HEK293T (cell line): ENCODE data around the gene UBAP2.

ENCODE experiments used
- CTCF ChIA-PET: fragments of 350-600 bp; formaldehyde crosslinking; extraction: SDS; loops from one replicate; lab custom pipeline; 2021; ENCODE audit warnings: antibody characterized with exemption, inconsistent platforms; lab: Yijun Ruan, JAX
- POLR2A ChIA-PET: fragments of 350-600 bp; formaldehyde crosslinking; extraction: SDS; loops from one replicate; lab custom pipeline; 2020; ENCODE audit warnings: antibody characterized with exemption, inconsistent platforms; lab: Yijun Ruan, JAX
- DNase-seq: peaks from one replicate; pipeline ENCODE4 v3.0.0; 2012; ENCODE audit warnings: mixed read lengths; ENCODE audit errors: extremely low spot score
- ARNT ChIP-seq: fragments of 450-650 bp; IDR thresholded peaks from 2 replicates; pipeline ENCODE4 v1.6.1; 2017; ENCODE audit warnings: mild to moderate bottlenecking
- BHLHE40 ChIP-seq: fragments of 450-650 bp; IDR thresholded peaks from 2 replicates; pipeline ENCODE4 v1.6.1; 2016; ENCODE audit warnings: mild to moderate bottlenecking, moderate library complexity, borderline replicate concordance
- CTBP1 ChIP-seq: fragments of 450-650 bp; IDR thresholded peaks from 2 replicates; pipeline ENCODE4 v1.6.1; 2016; ENCODE audit warnings: borderline replicate concordance
- ELF4 ChIP-seq: fragments of 450-650 bp; IDR thresholded peaks from 2 replicates; pipeline ENCODE4 v1.6.1; 2017; ENCODE audit warnings: antibody characterized with exemption
- FOXA1 ChIP-seq: fragments of 450-650 bp; IDR thresholded peaks from 2 replicates; pipeline ENCODE4 v1.6.1; 2016; ENCODE audit warnings: mild to moderate bottlenecking
- FOXK2 ChIP-seq: fragments of 450-650 bp; IDR thresholded peaks from 2 replicates; pipeline ENCODE4 v1.6.1; 2016; ENCODE audit warnings: mild to moderate bottlenecking
- FOXM1 ChIP-seq: fragments of 450-650 bp; IDR thresholded peaks from 2 replicates; pipeline ENCODE4 v1.6.1; 2017; ENCODE audit warnings: mild to moderate bottlenecking, borderline replicate concordance
- HDGF ChIP-seq: fragments of 450-650 bp; IDR thresholded peaks from 2 replicates; pipeline ENCODE4 v1.6.1; 2017; ENCODE audit warnings: antibody characterized with exemption, borderline replicate concordance
- L3MBTL2 ChIP-seq: fragments of 450-650 bp; conservative IDR thresholded peaks from 2 replicates; pipeline ENCODE4 v1.6.1; 2016; ENCODE audit warnings: mild to moderate bottlenecking
- LEF1 ChIP-seq: fragments of 450-650 bp; IDR thresholded peaks from 2 replicates; pipeline ENCODE4 v1.6.1; 2017; ENCODE audit warnings: mild to moderate bottlenecking, borderline replicate concordance
- NFRKB ChIP-seq: fragments of 450-650 bp; IDR thresholded peaks from 2 replicates; pipeline ENCODE4 v1.6.1; 2016; ENCODE audit warnings: mild to moderate bottlenecking, moderate library complexity
- SP1 ChIP-seq: fragments of 450-650 bp; IDR thresholded peaks from 2 replicates; pipeline ENCODE4 v1.6.1; 2017
- SUZ12 ChIP-seq: fragments of 450-650 bp; IDR thresholded peaks from 2 replicates; pipeline ENCODE4 v1.6.1; 2016; ENCODE audit warnings: mild to moderate bottlenecking
- TARDBP ChIP-seq: fragments of 450-650 bp; IDR thresholded peaks from 2 replicates; pipeline ENCODE4 v1.6.1; 2016
- ZNF384 ChIP-seq: fragments of 450-650 bp; IDR thresholded peaks from 2 replicates; pipeline ENCODE4 v1.6.1; 2016
- TF ChIP-seq, protein P1 (sequence below): fragments of 450-650 bp; IDR thresholded peaks from 2 replicates; pipeline ENCODE4 v1.6.1; 2016

The UBAP2 gene

DNA sequence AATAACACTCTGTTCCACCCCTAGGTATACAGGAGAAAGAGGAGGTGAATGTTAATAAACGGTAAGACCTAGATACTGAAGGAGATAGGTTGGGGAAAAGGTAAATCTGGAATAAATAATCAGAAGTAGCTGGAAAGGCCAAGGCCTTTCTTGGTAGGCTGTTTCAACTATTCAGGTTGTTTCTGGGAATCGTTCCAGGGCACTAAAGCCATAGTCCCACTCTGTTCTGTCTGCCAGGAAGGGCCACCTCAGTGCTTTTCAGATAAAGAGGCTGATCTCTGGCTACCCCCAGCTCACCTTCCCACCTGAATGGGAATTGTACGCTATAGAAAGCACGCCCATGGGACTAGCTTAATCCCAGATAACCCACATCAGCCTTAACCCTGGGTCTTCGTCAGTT is 44.9 kb upstream of the UBAP2 start:
- ChIA-PET POLR2A (interaction anchor here (1.1 kb wide), 1 partner anchor 85 kb away, joined by 3 read pairs; the partner anchor contains the start of gene UBAP1), CTCF (no interaction called here)
- DNase-seq, result no peak
- TF ChIP-seq, protein P1, sequence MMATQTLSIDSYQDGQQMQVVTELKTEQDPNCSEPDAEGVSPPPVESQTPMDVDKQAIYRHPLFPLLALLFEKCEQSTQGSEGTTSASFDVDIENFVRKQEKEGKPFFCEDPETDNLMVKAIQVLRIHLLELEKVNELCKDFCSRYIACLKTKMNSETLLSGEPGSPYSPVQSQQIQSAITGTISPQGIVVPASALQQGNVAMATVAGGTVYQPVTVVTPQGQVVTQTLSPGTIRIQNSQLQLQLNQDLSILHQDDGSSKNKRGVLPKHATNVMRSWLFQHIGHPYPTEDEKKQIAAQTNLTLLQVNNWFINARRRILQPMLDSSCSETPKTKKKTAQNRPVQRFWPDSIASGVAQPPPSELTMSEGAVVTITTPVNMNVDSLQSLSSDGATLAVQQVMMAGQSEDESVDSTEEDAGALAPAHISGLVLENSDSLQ, result no peak
- TF ChIP-seq FOXA1 (no peak), BHLHE40 (no peak), HDGF (no peak), NFRKB (no peak), L3MBTL2 (no peak), CTBP1 (no peak), TARDBP (no peak), SP1 (no peak), LEF1 (no peak), SUZ12 (no peak), FOXM1 (no peak), ARNT (no peak), FOXK2 (no peak), ZNF384 (no peak), ELF4 (no peak)

DNA sequence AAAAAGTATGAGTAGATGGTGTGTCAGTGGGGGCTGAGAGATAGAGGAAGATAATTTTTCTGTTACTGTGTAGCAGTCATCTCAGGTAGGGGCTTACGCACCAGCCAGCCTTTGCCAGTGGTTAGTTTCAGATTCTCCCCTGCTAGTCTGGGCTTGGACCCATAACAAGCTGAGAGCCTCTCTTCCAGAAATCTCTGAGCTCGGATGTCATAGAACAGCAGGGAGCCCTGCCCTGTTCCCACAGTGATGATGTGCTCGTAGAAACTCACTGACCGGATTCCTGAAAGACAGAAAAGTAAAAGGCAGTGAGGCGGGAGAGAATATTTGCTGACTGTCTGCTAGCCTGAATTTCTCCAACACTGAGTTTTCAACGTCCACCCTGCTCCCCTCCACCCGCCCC is 40.6 kb upstream of the UBAP2 start:
- CTCF ChIA-PET, result no interaction called here
- DNase-seq, result no peak
- no peak for TF ChIP-seq HDGF
- no peak for TF ChIP-seq CTBP1
- POLR2A ChIA-PET, result interaction anchor here (1.0 kb wide), 1 partner anchor 16 kb away, joined by 3 read pairs; no protein-coding TSS in a partner anchor

DNA sequence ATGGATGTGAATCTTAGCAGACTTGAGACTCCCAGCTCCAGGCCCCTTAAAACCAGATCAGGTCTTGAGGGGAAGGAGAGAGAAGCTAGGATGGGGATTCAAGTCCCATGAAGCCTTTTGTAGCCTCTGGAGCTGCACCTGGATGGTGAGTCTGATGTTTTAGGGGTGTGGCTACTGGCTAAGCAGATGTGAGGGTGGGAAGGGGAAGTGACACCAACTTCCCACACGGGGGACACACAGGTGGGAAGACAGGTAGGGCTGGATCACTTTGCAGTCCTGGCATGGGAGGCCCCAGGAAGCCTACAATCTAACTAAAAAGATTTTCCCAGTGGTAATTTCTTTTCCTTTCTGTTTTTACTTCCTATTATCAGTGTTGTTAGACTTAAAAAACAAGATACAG is 38.7 kb upstream of the UBAP2 start:
- POLR2A ChIA-PET, result no interaction called here
- CTCF ChIA-PET, result no interaction called here
- TF ChIP-seq L3MBTL2 (no peak), TARDBP (no peak), CTBP1 (no peak), BHLHE40 (no peak), NFRKB (no peak), FOXK2 (no peak), FOXA1 (no peak)
- TF ChIP-seq, protein P1, result no peak
- no peak for DNase-seq

GRCh38 chr9:34086864-34087263 is 38.2 kb upstream of the UBAP2 start:
- no peak for DNase-seq
- ChIA-PET POLR2A (no interaction called here), CTCF (no interaction called here)
- TF ChIP-seq SUZ12 (no peak), HDGF (no peak), NFRKB (no peak), FOXA1 (no peak), ZNF384 (no peak), L3MBTL2 (no peak), FOXM1 (no peak), TARDBP (no peak), FOXK2 (no peak), LEF1 (no peak), ARNT (no peak), ELF4 (no peak), CTBP1 (no peak), SP1 (no peak)

DNA sequence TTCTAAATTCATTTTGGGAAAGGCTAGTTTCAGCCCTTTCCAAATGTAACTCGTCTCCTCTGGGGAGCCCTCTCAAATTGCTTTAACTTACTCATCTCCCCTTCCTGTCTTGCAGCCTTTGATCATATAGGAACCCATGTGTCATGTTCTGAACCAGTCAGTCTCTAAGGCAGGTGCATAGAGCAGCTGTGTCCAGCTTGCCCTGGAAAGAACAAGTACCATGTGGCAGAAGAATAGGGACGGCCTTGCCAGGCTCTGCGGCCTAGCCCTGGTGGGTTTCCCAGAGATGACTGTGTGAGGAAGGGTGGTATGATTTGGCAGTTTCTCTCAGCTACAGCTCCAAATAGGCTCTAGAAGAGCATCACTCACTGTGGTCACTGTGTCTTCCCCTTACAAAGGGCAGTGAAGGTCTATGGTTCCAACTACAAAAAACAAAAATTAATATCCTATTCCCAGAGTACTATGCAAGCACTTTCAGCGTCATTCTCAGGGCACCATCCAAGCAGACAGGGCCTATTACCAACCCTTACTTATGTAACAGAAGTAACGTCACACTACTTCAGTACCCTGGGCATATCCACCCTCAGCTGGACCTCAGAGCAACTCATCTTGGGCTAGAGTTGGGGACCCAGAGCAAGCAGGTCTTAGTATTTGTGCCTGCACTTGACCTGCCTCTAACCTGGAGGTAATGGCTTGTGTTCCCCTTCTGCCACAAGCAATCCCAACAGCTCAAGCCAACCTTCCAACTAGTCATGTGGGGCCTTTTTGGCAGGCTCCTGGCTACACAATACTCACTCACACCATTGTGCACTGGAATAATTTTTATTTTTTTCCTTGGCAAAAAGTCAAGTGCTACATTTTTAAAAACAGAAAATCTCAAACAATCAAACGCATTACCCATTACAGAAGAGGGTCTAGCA is 37.2 kb upstream of the UBAP2 start:
- DNase-seq, result no peak
- CTCF ChIA-PET, result no interaction called here
- POLR2A ChIA-PET, result no interaction called here
- TF ChIP-seq CTBP1 (no peak), ELF4 (no peak), NFRKB (no peak), ZNF384 (no peak)

DNA sequence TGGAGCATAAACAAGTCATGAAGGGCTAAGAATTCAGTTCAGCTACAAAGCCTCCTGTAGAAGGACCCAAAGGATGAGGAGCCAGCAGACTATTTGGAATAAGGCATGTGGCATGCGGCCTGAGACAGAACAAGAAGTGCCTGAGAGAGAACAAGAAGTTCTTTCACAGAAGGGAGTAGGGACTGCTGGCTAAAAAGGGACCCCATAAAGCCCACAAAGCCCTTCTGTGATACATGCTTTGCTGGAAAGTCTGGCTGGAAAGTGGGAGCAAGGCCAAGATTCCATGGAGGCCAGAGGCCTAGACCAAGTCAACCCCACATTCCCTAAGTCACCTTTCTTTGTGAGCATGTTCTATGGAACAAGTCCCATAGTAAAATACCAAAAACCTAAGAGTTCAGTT is 35.9 kb upstream of the UBAP2 start:
- DNase-seq, result no peak
- no peak for TF ChIP-seq TARDBP
- no peak for TF ChIP-seq FOXM1
- TF ChIP-seq ELF4, result no peak
- TF ChIP-seq FOXA1, result no peak
- no peak for TF ChIP-seq ARNT
- no peak for TF ChIP-seq FOXK2
- TF ChIP-seq SUZ12, result no peak
- TF ChIP-seq, protein P1, result no peak
- TF ChIP-seq ZNF384, result no peak
- no peak for TF ChIP-seq L3MBTL2
- no peak for TF ChIP-seq LEF1
- ChIA-PET CTCF (interaction anchor here (0.5 kb wide), 1 partner anchor 35 kb away, joined by 5 read pairs; no protein-coding TSS in a partner anchor), POLR2A (no interaction called here)
